WTC11 (cell line): ENCODE measurements around the gene CYP4A22. TPM values are rescaled to one million over a fixed set of nuclear protein-coding genes. Genes with fewer than 3 reads are reported as not detected.
"Not testable (repeated sequence)": the region's sequence is repeated elsewhere in the genome, so short reads cannot be mapped to it uniquely, and the experiment has no call there.

Source experiments
- ATAC-seq: fragments of 200-7000 bp; cut with Tn5 transposase; 2 replicates; pipeline ENCODE4 v1.10.0; 2021; ENCODE audit warnings: mild to moderate bottlenecking, moderate library complexity
- CTCF ChIA-PET: fragments of 300-600 bp; sonication (Branson Sonifier 250); formaldehyde crosslinking; loops from one replicate; lab custom pipeline; 2021; ENCODE audit warnings: antibody characterized with exemption; lab: Charles Lee
- POLR2A ChIA-PET: fragments of 350-600 bp; sonication (Branson Sonifier 250); formaldehyde crosslinking; loops from one replicate; lab custom pipeline; 2021; ENCODE audit warnings: antibody characterized with exemption; lab: Charles Lee
- DNase-seq: peaks from one replicate; pipeline ENCODE4 v3.0.0; 2021; ENCODE audit warnings: low spot score
- H3K27ac Mint-ChIP-seq: 2 replicates; pipeline ENCODE4 v1.8.0; 2021; ENCODE audit warnings: mixed read lengths
- H3K27me3 Mint-ChIP-seq: 2 replicates; pipeline ENCODE4 v1.8.0; 2021; ENCODE audit warnings: low read depth, mild to moderate bottlenecking, moderate library complexity, mixed read lengths
- H3K36me3 Mint-ChIP-seq: 2 replicates; pipeline ENCODE4 v1.8.0; 2021; ENCODE audit warnings: mixed read lengths
- H3K4me1 Mint-ChIP-seq: 2 replicates; pipeline ENCODE4 v1.8.0; 2022; ENCODE audit warnings: mixed read lengths
- H3K4me3 Mint-ChIP-seq: 2 replicates; pipeline ENCODE4 v1.8.0; 2021; ENCODE audit warnings: mild to moderate bottlenecking, moderate library complexity, mixed read lengths
- H3K9me3 Mint-ChIP-seq: 2 replicates; pipeline ENCODE4 v1.8.0; 2021; ENCODE audit warnings: mixed read lengths
- AFF4 ChIP-seq: sonication (generic); formaldehyde crosslinking; IDR thresholded peaks from 2 replicates; pipeline ENCODE4 v1.8.1; 2023; ENCODE audit warnings: mild to moderate bottlenecking, missing genetic modification reagents, borderline replicate concordance
- CBFB ChIP-seq: sonication (generic); formaldehyde crosslinking; IDR thresholded peaks from 2 replicates; pipeline ENCODE4 v1.8.1; 2022; ENCODE audit warnings: mild to moderate bottlenecking, low read depth, missing genetic modification reagents
- ETV6 ChIP-seq: sonication (generic); formaldehyde crosslinking; IDR thresholded peaks from 2 replicates; pipeline ENCODE4 v1.8.1; 2022; ENCODE audit warnings: mild to moderate bottlenecking, missing genetic modification reagents
- FOXP1 ChIP-seq: sonication (generic); formaldehyde crosslinking; IDR thresholded peaks from 2 replicates; pipeline ENCODE4 v1.8.0; 2022; ENCODE audit warnings: missing genetic modification reagents, mild to moderate bottlenecking, moderate library complexity, borderline replicate concordance
- HMGA2 ChIP-seq: fragments of 250-450 bp; sonication (Bioruptor Pico); IDR thresholded peaks from 2 replicates; pipeline ENCODE4 v1.4.0; 2021; ENCODE audit warnings: mild to moderate bottlenecking, moderate library complexity
- IRF2 ChIP-seq: sonication (generic); formaldehyde crosslinking; IDR thresholded peaks from 2 replicates; pipeline ENCODE4 v1.8.0; 2022; ENCODE audit warnings: low read depth, missing genetic modification reagents, borderline replicate concordance
- MXD4 ChIP-seq: fragments of 250-450 bp; sonication (Bioruptor Pico); IDR thresholded peaks from 2 replicates; pipeline ENCODE4 v1.8.0; 2021; ENCODE audit warnings: mild to moderate bottlenecking, moderate library complexity, borderline replicate concordance
- MYBL2 ChIP-seq: sonication (generic); formaldehyde crosslinking; IDR thresholded peaks from 2 replicates; pipeline ENCODE4 v1.8.1; 2023; ENCODE audit warnings: mild to moderate bottlenecking, moderate library complexity, missing genetic modification reagents
- NFE2L1 ChIP-seq: sonication (generic); formaldehyde crosslinking; IDR thresholded peaks from 2 replicates; pipeline ENCODE4 v1.8.1; 2023; ENCODE audit warnings: missing genetic modification reagents
- OVOL2 ChIP-seq: fragments of 250-450 bp; sonication (Bioruptor Pico); IDR thresholded peaks from 2 replicates; pipeline ENCODE4 v1.9.0; 2021; ENCODE audit warnings: mild to moderate bottlenecking, borderline replicate concordance
- RORB ChIP-seq: fragments of 250-450 bp; sonication (Bioruptor Pico); IDR thresholded peaks from 2 replicates; pipeline ENCODE4 v1.9.0; 2021; ENCODE audit warnings: mild to moderate bottlenecking
- SP1 ChIP-seq: sonication (generic); formaldehyde crosslinking; conservative IDR thresholded peaks from 2 replicates; pipeline ENCODE4 v1.8.1; 2022; ENCODE audit warnings: missing genetic modification reagents
- TCF7 ChIP-seq: sonication (generic); formaldehyde crosslinking; IDR thresholded peaks from 2 replicates; pipeline ENCODE4 v1.8.0; 2022; ENCODE audit warnings: mild to moderate bottlenecking, low read depth, missing genetic modification reagents, moderate library complexity
- ZNF232 ChIP-seq: sonication (generic); formaldehyde crosslinking; IDR thresholded peaks from 2 replicates; pipeline ENCODE4 v1.8.0; 2022; ENCODE audit warnings: mild to moderate bottlenecking, missing genetic modification reagents
- total RNA-seq: library from RNA; stranded (reverse); gene quantifications from 3 replicates; pipeline ENCODE4 v1.2.3, GENCODE V29; 2021
- TF ChIP-seq, protein P1 (sequence below): sonication (generic); formaldehyde crosslinking; IDR thresholded peaks from 2 replicates; pipeline ENCODE4 v1.8.0; 2022; ENCODE audit warnings: missing genetic modification reagents
- TF ChIP-seq, protein P2 (sequence below): fragments of 200-600 bp; IDR thresholded peaks from 2 replicates; pipeline ENCODE4 v1.8.0; 2022; ENCODE audit warnings: antibody characterized with exemption
- TF ChIP-seq, protein P3 (sequence below): sonication (generic); formaldehyde crosslinking; IDR thresholded peaks from 2 replicates; pipeline ENCODE4 v1.8.1; 2022; ENCODE audit warnings: mild to moderate bottlenecking, moderate library complexity, missing genetic modification reagents

CYP4A22 gene
- total RNA-seq, 1 experiment from 2014 or later: not detected

GRCh38 chr1:47147047-47147785, 10.0 kb downstream of the CYP4A22 start (continued):
- TF ChIP-seq, protein P1, sequence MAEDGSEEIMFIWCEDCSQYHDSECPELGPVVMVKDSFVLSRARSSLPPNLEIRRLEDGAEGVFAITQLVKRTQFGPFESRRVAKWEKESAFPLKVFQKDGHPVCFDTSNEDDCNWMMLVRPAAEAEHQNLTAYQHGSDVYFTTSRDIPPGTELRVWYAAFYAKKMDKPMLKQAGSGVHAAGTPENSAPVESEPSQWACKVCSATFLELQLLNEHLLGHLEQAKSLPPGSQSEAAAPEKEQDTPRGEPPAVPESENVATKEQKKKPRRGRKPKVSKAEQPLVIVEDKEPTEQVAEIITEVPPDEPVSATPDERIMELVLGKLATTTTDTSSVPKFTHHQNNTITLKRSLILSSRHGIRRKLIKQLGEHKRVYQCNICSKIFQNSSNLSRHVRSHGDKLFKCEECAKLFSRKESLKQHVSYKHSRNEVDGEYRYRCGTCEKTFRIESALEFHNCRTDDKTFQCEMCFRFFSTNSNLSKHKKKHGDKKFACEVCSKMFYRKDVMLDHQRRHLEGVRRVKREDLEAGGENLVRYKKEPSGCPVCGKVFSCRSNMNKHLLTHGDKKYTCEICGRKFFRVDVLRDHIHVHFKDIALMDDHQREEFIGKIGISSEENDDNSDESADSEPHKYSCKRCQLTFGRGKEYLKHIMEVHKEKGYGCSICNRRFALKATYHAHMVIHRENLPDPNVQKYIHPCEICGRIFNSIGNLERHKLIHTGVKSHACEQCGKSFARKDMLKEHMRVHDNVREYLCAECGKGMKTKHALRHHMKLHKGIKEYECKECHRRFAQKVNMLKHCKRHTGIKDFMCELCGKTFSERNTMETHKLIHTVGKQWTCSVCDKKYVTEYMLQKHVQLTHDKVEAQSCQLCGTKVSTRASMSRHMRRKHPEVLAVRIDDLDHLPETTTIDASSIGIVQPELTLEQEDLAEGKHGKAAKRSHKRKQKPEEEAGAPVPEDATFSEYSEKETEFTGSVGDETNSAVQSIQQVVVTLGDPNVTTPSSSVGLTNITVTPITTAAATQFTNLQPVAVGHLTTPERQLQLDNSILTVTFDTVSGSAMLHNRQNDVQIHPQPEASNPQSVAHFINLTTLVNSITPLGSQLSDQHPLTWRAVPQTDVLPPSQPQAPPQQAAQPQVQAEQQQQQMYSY (CRISPR knock-in tag): no peak
- TF ChIP-seq MXD4 (CRISPR knock-in tag) (no peak), CBFB (CRISPR knock-in tag) (no peak), SP1 (CRISPR knock-in tag) (no peak), OVOL2 (CRISPR knock-in tag) (no peak), NFE2L1 (CRISPR knock-in tag) (no peak), IRF2 (CRISPR knock-in tag) (no peak)

GRCh38 chr1:47149162-47149561, 11.9 kb downstream of the CYP4A22 start:
- POLR2A ChIA-PET, DNase-seq, H3K4me3 Mint-ChIP-seq, H3K9me3 Mint-ChIP-seq, H3K27me3 Mint-ChIP-seq, H3K36me3 Mint-ChIP-seq, H3K27ac Mint-ChIP-seq, ATAC-seq, H3K4me1 Mint-ChIP-seq, CTCF ChIA-PET: not testable (repeated sequence)

DNA sequence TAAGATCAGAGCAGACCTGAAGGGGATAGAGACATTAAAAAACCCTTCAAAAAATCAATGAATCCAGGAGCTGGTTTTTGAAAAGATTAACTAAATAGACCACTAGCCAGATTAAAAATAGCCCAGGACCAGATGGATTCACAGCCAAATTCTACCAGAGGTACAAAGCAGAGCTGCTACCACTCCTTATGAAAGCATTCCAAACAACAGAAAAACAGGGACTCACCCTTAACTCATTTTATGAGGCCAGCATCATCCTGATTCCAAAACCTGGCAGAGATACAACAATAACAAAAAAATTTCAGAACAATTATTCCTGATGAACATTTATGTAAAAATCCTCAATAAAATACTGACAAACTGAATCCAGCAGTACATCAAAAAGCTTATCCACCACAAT, 19.2 kb downstream of the CYP4A22 start:
- ATAC-seq, CTCF ChIA-PET, DNase-seq, H3K4me1 Mint-ChIP-seq, H3K36me3 Mint-ChIP-seq, H3K4me3 Mint-ChIP-seq, H3K27ac Mint-ChIP-seq, POLR2A ChIA-PET: not testable (repeated sequence)
- Mint-ChIP-seq H3K9me3 (peaks cover 13% of the 10 kb centered on the region), H3K27me3 (peaks cover 17% of the 10 kb centered on the region)

DNA sequence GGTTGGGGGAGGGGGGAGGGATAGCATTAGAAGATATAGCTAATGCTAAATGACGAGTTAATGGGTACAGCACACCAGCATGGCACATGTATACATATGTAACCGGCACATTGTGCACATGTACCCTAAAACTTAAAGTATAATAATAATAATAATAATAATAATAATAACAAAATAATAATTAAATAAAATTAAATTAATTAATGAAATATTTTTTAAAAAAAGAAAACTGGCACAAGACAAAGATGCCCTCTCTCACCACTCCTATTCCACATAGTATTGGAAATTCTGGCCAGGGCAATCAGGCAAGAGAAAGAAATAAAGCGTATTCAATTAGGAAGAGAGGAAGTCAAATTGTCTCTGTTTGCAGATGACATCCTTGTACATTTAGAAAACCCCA, 20.7 kb downstream of the CYP4A22 start:
- ATAC-seq, H3K4me3 Mint-ChIP-seq, POLR2A ChIA-PET, H3K4me1 Mint-ChIP-seq, CTCF ChIA-PET, H3K36me3 Mint-ChIP-seq, H3K27ac Mint-ChIP-seq, DNase-seq: not testable (repeated sequence)
- H3K27me3 Mint-ChIP-seq: peaks cover 20% of the 10 kb centered on the region
- H3K9me3 Mint-ChIP-seq: peaks cover 13% of the 10 kb centered on the region
- peak; percentile 94 for TF ChIP-seq HMGA2 (CRISPR knock-in tag)

DNA sequence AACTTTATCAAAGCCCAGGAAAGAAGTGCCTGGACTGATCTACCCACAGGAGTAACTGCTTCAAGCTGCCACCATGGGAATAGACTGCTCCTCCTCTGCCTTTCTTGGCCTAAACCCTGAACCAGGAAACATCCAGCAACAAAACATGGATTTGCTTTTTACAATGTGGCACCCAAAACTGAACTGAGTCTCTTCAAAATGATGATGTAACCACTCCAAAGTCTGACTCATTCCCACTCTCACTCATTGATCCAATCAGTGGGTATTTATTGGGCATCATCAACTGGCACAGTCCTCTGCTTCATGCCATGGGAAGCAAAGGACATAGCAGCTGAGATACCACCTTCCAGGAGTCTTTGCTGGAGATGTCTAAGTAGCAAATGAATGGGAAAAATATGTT, 23.5 kb downstream of the CYP4A22 start:
- H3K27me3 Mint-ChIP-seq: peaks cover 22% of the 10 kb centered on the region
- DNase-seq (no peak), ATAC-seq (no peak)
- peaks cover 13% of the 10 kb centered on the region for H3K9me3 Mint-ChIP-seq
- H3K36me3 Mint-ChIP-seq: peaks cover 9% of the 10 kb centered on the region
- no peak overlapping the region for H3K4me3 Mint-ChIP-seq
- ChIA-PET CTCF (no interaction called here), POLR2A (no interaction called here)
- H3K4me1 Mint-ChIP-seq: no peaks in the 10 kb centered on the region
- no peak overlapping the region for H3K27ac Mint-ChIP-seq
- TF ChIP-seq AFF4 (CRISPR knock-in tag) (no peak), MYBL2 (CRISPR knock-in tag) (no peak), ZNF232 (CRISPR knock-in tag) (no peak), TCF7 (CRISPR knock-in tag) (no peak), OVOL2 (CRISPR knock-in tag) (no peak), FOXP1 (CRISPR knock-in tag) (no peak), ETV6 (no peak), RORB (CRISPR knock-in tag) (no peak)
- TF ChIP-seq, protein P2, sequence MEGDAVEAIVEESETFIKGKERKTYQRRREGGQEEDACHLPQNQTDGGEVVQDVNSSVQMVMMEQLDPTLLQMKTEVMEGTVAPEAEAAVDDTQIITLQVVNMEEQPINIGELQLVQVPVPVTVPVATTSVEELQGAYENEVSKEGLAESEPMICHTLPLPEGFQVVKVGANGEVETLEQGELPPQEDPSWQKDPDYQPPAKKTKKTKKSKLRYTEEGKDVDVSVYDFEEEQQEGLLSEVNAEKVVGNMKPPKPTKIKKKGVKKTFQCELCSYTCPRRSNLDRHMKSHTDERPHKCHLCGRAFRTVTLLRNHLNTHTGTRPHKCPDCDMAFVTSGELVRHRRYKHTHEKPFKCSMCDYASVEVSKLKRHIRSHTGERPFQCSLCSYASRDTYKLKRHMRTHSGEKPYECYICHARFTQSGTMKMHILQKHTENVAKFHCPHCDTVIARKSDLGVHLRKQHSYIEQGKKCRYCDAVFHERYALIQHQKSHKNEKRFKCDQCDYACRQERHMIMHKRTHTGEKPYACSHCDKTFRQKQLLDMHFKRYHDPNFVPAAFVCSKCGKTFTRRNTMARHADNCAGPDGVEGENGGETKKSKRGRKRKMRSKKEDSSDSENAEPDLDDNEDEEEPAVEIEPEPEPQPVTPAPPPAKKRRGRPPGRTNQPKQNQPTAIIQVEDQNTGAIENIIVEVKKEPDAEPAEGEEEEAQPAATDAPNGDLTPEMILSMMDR: no peak
- TF ChIP-seq, protein P3, sequence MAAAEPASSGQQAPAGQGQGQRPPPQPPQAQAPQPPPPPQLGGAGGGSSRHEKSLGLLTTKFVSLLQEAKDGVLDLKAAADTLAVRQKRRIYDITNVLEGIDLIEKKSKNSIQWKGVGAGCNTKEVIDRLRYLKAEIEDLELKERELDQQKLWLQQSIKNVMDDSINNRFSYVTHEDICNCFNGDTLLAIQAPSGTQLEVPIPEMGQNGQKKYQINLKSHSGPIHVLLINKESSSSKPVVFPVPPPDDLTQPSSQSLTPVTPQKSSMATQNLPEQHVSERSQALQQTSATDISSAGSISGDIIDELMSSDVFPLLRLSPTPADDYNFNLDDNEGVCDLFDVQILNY (CRISPR knock-in tag): no peak
